NCI-H82 (cell line): ENCODE measurements around the gene SNX24.
"Not testable (repeated sequence)": the region's sequence is repeated elsewhere in the genome, so short reads cannot be mapped to it uniquely, and the experiment has no call there.

ENCODE experiments used
- DNase-seq: peaks from one replicate; lab custom pipeline; 2025; lab: John Stamatoyannopoulos, UW

Gene SNX24, protein sequence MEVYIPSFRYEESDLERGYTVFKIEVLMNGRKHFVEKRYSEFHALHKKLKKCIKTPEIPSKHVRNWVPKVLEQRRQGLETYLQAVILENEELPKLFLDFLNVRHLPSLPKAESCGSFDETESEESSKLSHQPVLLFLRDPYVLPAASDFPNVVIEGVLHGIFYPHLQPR

DNA sequence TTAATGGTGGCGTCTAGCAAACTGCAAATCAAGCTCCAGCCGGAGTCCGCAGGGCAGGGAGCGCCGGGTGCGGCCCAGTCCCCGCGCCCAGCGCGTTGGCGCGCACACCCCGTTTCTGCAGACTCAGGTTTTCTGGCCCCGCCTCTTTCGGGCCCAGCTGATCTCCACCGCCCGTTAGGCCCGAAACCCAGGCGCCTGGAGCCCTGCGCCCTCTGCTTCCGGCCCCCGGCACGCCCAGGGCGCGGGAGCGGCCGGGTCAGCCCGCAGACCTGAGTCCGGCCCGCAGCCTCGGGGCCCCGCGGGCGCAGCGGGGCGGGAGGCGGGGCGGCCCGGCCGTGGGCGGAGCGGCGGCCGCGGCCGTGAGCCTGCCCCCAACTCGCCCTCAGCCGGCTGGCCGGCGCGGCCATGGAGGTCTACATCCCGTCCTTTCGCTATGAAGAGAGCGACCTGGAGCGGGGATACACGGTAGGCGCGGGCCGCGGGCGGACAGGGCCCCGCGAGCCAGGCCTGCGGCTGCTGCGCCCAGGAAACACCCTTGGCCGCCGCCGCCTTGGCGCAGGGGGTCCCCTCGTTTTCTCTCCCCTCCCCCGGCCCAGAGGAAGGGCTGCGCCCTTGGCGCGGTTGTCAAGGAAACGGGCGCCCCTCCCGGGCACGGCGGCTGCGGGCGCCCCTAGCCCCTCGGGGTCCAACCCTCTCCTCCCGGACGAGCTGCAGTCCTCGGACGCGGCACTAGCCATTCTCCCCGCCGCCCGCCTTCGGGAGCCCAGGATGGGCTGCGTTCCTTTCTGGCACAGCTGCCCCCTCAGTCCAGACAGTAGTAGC lies at the start of gene SNX24:
Gene SNX24, plus strand, starts transcription at position 385 of the 822 bp plus-strand sequence. Its CDS starts 21 bp downstream, at position 406.
- peak; percentile 72 for DNase-seq

DNA sequence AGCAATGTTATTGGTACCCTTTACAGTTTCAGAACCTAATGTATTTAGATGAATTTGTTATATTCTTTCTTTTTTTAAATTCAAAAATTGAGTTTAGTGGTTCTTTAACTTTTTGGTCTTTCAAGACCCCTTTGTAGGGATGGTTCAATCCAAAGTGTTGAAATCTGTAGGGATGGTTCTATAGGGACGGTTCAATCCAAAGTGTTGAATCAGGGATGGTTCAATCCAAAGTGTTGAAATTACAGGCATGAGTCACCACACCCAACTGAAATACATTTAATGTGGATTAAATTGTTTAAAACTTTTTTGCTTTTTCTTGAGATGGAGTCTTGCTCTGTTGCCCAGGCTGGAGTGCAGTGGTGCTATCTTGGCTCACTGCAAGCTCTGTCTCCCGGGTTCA lies 39.9 kb upstream of the SNX24 start:
- DNase-seq: no peak

DNA sequence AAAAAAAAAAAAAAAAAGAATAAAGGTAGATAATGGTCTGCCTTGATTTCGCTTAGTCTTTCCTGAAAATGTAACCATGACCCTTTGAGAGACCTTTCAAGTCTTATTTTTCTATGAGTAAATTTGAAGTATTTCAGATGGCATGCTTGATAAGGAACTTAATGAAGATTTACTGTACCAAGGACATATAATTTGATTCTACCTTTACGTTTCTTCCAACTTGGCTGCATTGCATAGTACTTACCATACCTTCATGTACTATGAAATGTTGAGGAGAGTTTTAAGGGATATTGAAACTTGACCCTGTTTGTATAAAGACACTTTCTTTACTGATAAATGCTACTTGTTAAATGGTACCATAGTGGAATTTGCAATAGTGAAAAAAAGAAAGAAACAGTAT lies 35.0 kb upstream of the SNX24 start:
- no peak for DNase-seq

DNA sequence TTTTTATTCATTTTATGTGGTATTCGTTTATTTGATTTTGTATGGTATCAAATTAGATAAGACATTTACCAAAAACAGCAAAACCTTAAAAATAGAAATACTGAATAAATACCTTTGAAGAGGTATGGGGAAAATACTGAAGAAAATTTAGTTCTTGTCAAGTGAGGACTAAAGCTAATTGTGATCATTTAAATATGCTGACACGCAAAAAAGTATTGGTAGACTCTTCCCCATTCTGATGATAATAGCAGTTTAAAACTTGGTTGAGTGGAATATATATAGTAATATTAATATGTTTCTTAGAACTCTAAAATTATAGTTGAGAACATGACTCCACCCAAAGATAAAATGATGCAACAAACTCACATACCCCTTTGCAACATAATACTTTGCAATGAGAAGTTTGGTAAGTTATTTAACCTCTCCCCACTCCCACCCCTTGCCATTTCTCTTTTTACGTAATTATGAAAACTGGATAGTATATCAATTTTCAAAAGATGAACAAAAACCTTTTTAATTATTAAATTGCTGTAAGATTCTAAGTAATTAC lies 30.1 kb upstream of the SNX24 start:
- DNase-seq: no peak

DNA sequence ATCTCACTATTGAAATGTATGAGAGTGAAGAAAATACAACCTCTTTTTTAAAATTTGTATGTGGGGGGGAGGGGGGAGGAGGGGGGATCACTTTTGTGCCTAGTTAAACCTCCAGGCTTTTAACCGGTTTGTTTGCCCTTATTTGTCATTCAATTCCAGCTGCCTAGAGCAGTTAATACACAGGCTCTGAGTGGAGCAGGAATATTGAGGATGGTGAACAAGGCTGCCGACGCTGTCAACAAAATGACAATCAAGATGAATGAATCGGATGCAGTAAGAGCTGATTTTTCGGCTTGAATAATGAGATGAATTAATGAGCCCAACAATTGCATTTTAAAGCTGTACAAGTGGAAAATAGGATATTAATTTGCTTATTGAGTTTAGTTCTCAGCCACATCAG lies 28.7 kb upstream of the SNX24 start:
- DNase-seq: peak; percentile 61

DNA sequence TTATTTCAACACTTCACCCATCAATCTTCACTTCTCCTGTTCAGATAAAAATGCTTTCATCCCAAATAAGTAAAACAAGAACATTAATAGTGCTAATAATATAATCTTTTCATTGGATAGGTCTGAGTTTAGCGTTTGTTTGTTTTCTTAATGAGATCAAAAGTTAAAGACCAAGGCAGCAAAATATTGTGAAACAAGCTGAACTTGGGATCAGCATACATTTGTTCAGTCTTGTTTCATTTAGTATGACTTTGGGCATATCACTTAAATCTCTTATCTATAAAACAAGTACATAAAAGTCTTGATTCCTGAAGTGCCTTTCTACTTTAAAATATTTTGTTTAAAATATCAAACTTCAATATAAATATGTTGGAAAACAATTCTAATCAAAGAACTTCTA lies 13.4 kb upstream of the SNX24 start:
- no peak for DNase-seq

DNA sequence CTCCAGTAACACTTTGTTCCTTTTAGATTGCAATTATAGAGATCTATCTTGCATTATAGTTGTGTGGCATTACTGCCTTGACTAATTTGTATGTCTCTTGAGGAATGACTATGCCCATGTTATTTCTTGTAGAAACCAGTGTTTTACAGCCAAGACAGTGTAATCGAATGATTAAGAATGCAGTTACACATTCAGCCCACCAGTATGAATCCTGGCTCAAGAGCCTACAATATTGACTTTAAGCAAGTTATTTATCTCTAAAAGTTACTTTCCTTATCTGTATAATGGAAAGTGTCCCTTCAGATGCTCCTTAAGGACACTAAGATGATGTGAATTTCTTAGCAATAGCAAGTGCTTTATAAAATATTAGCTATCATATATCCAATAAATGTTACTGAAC lies 9.7 kb upstream of the SNX24 start:
- no peak for DNase-seq

DNA sequence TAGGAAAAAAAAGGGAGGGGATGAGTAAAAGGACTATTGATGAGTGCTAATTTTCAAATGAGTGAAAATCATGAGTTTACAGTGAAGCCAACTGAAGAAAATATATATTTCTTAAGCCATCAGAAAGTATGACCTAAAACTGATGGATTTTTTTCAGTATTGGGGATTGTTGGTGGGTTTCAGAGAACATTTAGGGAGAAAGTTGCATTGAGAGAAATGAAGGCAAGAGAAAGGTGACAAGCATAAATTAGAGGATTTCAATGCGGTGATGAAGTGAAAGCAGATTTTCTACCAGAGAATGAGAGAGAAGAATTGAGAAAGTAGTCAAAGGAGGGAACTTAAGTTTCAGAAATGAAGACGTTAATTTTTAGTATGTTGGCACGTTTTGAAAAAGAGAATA lies 8.5 kb upstream of the SNX24 start:
- no peak for DNase-seq

DNA sequence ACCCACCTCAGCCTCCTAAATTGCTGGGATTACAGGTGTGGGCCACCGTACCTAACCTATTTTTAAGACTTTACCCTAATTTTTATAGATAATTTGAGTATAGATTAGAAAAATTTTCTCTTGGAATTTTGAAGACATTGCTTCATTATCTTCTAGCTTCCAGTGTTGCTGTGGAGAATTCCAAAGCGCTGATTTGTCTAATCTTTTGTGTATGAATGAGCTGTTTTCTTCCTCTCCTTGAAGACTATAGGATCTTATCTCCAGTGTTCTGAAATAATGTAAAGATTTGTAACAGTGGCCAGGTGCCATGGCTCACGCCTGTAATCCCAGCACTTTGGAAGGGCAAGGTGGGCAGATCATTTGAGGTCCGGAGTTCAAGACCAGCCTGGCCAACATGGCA lies 5.7 kb upstream of the SNX24 start:
- no peak for DNase-seq

DNA sequence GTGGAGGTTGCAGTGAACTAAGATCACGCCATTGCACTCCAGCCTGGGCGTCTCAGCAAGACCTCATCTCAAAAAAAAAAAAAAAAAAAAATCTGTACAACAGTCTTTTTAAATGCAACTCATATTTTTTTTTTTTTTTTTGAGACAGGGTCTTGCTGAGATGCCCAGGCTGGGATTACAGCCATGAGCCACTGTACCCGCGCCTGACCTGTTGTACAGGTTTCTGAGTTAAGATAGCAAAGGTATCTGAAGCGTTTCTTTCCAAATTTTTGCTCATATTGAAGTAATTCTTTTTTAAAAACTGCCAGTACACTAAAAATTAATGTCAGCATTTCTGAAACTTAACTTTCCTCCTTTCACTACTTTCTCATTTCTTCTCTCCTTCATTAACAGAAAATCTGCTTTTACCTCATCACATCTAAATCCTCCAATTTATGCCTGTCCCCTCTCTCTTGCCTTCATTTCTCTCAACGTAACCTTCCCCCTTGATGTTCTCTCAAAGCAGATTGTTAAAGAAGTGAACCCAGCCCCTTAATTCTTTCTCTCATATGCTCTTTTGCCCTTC lies 3.3 kb upstream of the SNX24 start:
- DNase-seq: no peak

DNA sequence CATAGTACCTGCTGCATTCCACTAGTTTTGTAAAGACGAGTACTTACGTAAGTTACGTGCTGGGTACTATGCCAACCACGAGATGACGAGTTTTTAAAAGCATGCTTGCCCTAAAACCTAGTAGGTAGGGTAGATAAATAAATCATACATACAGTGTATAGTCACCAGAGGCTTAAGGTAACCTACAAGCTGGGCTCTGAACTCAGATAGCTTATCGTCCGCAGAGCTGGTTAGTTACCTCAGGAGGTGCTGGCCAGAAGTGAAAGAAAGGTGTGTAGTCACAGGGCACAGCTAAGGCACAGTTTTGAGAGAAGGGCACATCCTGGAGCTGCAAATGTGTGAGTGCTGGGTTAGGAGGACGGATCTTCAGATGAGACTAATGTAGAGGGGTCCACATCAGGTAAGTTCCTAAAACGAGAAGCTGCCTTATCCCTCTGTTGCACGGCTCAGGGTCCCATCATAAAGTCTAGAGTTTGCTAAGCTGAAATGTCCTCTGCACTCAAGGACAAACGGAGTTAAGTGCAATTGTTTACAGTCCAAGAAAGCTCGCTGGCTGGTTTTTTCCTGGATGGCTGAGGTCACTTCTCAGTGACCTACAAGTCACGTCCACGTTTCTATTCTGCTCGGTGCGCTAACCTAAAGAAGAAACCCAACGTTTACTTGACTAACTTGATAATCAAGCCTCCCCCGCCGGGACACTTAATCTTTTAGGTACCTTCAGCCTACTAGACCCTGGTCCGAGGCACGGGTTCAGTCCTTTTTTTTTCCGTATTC lies 1.1 kb upstream of the SNX24 start:
- DNase-seq: no peak

DNA sequence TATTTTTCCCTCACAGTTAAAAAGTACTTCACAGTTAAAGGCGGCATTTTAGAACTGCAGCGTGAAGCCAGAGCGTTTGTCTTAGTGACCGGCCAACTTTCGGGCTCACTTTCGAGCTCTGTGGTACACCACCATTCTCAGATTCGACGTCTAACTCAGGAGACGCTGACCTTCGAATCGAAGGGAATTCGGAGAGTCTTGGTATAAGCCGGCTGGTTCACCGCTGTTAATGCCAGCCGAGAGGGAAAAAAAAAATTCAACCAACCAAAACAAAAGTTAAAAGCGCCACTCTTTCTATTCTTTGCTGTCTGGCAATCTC lies 544 bp upstream of the SNX24 start:
- DNase-seq: no peak

DNA sequence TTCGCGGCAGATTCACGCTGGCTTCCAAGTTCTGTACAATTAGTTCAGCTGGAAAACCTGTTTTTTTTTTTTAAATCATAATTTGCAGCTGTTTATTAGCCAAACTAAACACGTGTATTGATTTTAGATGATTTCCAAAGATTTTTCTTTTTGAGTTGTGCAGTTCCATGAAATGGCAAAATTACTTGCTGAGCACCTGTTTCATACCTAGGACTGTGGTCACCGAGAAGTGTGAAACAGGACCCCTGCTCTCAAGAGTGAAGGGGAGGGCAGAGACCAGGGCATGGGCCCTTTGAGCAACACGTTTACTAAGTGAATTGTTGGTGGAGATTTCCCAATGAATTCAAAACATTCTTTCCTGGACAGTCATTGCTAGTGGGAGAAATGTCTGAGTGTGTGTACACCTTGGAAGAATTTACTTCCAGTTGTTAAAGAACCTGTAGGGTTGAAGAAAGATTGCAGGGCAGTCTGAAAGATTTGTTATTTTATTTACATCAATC lies 688 bp downstream of the SNX24 start:
- DNase-seq: no peak

DNA sequence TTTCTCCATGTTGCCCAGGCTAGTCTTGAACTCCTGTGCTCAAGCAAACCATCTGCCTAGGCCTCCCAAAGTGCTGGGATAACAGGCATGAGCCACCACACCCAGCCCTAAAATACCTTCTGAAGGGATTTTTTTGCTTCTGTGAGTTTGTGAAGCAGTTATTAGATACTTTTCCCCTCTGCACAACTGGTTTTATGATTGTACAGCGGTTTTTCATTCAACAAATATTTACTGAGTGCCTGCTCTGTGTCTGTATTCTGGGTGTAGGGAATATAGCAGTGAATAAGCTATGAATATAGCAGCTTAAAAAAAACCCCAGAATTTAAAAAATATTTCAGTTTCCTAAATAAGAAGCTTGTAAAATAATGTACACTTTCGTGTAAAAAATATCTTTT lies 2.3 kb downstream of the SNX24 start:
- no peak for DNase-seq

DNA sequence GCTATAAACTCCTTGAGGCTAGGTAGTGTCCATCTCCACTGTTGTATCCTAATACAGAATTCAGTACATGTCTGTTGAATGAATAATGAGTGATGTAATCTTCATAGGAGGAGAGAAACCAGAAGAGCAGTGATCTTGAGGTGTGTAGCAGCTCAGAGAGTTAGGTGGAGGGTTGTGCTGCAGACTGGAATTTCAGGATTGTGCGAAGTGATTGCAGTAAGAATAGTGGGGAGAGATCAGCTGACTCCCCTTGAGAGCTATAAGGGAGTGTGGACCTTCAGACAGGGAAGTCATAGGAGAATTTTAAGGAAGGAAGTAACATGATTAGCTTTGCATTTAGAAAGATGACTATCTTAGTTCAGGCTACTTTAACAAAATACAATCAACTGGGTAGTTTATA lies 4.4 kb downstream of the SNX24 start:
- DNase-seq: no peak

DNA sequence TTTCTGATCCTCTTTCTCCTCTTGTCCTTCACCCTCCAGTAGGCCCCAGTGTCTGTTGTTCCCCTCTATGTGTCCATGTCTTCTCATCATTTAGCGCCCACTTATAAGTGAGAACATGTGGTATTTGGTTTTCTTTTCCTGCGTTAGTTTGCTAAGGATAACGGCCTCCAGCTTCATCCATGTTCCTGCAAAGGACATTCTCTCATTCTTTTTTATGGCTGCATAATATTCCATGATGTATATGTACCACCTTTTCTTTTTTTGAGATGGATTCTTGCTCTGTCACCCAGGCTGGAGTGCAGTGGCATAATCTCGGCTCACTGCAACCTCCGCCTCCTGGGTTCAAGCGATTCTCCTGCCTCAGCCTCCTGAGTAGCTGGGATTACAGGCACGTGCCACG lies 12.1 kb downstream of the SNX24 start:
- DNase-seq: not testable (repeated sequence)

DNA sequence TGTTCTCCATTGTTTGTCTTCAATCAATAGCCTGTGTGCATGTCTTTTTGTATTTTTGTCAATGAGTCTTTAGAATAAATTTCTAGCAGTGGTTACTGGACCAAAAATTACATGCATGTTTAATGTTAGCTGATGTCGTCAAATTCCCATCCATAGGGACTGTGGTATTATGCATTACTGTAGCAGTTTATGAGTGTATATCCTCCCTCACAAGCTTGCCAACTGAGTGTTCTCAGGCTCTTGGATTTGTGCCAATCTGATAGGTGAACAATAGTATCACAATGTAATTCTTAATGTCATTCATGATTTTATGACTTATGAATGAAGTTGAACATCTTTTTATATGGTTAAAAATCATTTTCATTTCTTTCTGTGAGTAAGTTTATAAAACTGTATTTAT lies 13.0 kb downstream of the SNX24 start:
- no peak for DNase-seq

DNA sequence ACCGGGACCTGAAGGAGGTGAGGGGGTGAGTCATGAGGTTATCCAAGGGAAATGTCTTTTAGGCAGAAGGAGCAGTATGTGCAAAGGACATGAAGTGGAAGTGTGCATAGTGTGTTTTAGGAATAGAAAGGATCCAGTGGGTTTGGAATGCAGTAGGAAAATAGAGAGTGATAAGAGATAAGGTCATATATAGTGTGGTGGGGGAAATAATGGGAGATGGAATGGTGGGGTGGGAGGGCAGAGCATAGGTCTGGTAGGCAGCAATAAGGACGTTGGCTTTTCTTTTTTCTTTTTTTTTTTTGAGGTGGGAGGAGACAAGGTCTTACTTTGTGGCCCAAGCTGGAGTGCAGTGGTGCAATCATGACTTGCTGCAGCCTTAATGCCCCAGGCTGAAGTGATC lies 17.8 kb downstream of the SNX24 start:
- DNase-seq: no peak

DNA sequence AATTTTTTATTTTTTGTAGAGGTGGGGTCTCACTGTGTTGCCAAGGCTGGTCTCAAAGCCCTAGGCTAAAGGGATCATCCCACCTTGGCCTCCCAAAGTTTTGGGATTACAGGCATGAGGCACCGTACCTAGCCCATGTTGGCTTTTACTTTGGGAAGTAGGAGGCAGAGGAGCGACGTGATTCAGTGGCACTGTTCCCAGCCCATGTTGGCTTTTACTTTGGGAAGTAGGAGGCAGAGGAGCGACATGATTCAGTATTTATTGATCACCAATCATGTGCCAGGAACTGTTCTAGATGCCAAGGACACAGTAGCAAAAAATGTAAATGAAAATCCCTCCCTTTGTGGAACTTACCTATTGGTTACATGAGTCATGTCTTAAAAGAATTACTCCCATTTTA lies 18.3 kb downstream of the SNX24 start:
- DNase-seq: no peak

DNA sequence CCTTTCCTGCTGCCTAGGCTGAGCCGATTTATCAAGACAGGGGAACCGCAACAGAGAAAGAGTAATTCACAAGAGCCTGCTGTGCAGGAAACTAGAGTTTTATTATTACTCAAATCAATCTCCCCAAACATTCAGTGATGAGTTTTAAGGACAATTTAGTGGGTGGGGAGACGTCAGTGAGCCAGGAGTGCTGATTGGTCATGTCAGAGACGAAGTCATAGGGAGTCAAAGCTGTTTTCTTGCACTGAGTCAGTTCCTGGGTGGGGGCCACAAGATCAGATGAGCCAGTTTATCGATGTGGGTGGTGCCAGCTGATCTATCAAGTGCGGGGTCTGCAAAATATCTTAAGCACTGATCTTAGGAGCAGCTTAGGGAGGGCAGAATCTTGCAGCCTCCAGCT lies 19.0 kb downstream of the SNX24 start:
- DNase-seq: no peak

DNA sequence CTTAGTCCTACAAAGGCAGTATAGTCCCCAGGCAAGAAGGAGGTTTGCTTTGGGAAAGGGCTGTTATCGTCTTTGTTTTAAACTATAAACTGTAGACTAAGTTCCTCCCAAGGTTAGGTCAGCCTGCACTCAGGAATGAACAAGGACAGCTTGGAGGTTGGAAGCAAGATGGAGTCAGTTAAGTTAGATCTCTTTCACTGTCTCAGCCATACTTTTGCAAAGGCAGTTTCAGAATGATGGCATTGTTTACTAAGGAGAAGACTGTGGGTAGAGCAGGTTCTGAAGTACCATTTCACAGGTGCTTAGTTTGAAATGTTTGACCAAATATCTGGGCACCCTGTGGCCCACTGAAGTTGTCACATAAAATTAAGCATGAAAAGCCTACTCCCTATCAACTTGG lies 19.4 kb downstream of the SNX24 start:
- no peak for DNase-seq

DNA sequence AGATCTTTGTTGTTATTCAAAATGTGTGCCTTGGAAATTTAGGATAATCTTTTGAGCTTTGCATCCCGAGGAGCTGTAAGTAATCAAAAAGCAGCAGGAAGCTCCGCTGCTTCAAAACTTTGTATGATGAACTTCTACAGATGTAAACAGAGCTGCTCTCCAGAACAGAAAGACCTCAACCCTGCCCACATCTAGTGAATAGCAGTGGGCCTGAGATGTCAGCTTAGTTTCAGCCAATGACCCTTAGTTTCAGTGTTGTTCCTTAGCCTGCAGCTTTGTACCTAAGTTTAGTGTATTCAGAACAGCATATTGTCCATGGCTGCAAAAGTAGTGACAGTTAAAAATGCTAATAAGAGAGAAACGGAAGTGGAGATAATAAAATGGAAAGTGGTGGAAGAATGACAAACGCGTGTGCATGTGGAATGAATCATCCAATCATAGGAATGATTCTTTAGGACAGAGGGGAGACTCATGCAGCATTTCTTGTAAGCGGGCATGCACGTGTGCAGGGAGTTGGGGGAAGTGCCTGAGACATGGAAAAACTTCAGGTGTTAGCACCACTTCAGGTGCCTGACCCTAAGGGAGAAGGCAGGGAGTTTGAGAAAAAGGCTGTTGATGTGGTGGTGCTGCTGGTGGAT lies 24.9 kb downstream of the SNX24 start:
- DNase-seq: no peak
